ENCODE measurements around the gene INTS11.
"Not testable (repeated sequence)": the region's sequence is repeated elsewhere in the genome, so short reads cannot be mapped to it uniquely, and the experiment has no call there.

INTS11 gene

GRCh38 chr1:1324524-1325287 is at the start of gene INTS11, which contains the start of gene CPTP:
INTS11 (minus strand) TSS chr1:1324660; CDS start chr1:1324608, 52 bp downstream.
CPTP (plus strand) TSS chr1:1324802; CDS start chr1:1326911, 2,109 bp downstream.
- peak; percentile 59 for DNase-seq

GRCh38 chr1:1373815-1374588 is 49.5 kb upstream of the INTS11 start:
- no peak for DNase-seq

GRCh38 chr1:1373051-1373814 is 48.8 kb upstream of the INTS11 start:
- DNase-seq = no peak

- no peak for DNase-seq
Observed at GRCh38 chr1:1371746-1372711, 47.6 kb upstream of the INTS11 start.

GRCh38 chr1:1371364-1371745 is 46.9 kb upstream of the INTS11 start:
- no peak for DNase-seq

GRCh38 chr1:1370771-1371300 is 46.4 kb upstream of the INTS11 start:
- DNase-seq = no peak

- DNase-seq = not testable (repeated sequence)
Observed at GRCh38 chr1:1370094-1370493, 45.6 kb upstream of the INTS11 start.

- no peak for DNase-seq
Observed at GRCh38 chr1:1367315-1367714, 42.9 kb upstream of the INTS11 start.

GRCh38 chr1:1366699-1367066 is 42.2 kb upstream of the INTS11 start:
- DNase-seq = no peak

GRCh38 chr1:1365875-1366698 is 41.6 kb upstream of the INTS11 start:
- DNase-seq = no peak

GRCh38 chr1:1364266-1364665 is 39.8 kb upstream of the INTS11 start:
- DNase-seq = no peak

GRCh38 chr1:1361982-1362423 is 37.5 kb upstream of the INTS11 start:
- no peak for DNase-seq

GRCh38 chr1:1361233-1361981 is 36.9 kb upstream of the INTS11 start:
- no peak for DNase-seq

- DNase-seq = no peak
Observed at GRCh38 chr1:1360506-1361169, 36.2 kb upstream of the INTS11 start.

- DNase-seq = no peak
Observed at GRCh38 chr1:1359664-1360468, 35.4 kb upstream of the INTS11 start.

- DNase-seq = no peak
Observed at GRCh38 chr1:1359308-1359663, 34.8 kb upstream of the INTS11 start.

- no peak for DNase-seq
Observed at GRCh38 chr1:1358433-1359271, 34.2 kb upstream of the INTS11 start, which contains the start of gene MXRA8. MXRA8 (minus strand) TSS chr1:1358555; CDS start chr1:1358504, 51 bp downstream.

Measured in NCI-H1092 treated with DMSO at 0.1 percent for 48 hours (cell line).